Renal pelvis (tissue), 4 donors: ENCODE results near the gene PTPRM. TPM values are rescaled to one million over a fixed set of nuclear protein-coding genes. Genes with fewer than 3 reads are reported as not detected.

Experiments
- DNase-seq: peaks from one replicate; pipeline ENCODE4 v3.0.0-alpha.2; 2013
- polyA plus RNA-seq, 3 donors: library from polyadenylated mRNA; unstranded; fragments of 120-200 nt; gene quantifications; one replicate each; pipeline ENCODE4 v1.2.1, GENCODE V29; 2013; ENCODE audit not compliant: insufficient read length in 3 of 3

PTPRM gene
- polyA plus RNA-seq, 3 donors: 77.7 to 97.3 (median 83.7) TPM

DNA sequence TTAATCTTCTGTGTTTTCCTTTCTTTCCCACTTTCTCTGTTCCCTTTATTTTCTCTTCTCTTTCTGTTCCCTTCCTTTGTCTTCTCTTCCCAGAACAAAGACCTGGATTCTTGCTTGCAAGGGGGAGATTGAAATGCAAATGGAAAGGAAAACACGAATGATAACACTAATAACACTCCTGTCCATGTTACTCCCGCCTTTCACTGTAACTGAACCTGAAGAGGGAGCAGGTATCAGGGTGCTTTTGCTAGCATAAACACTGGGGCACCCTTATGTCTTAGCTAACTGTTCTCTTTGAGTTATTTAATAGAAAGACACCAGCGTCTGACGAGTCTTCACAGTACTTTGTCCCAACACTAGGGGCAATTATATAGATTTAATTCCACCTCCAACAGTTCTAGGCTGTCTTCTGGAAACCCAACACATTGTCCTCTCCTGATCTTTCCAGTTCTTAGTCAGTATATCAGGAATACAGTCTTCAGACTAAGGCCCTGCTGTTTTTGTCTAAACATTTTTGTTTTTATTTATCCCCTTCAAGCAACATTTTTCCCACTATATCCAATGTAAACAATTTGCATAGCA lies 99.2 kb downstream of the PTPRM start:
- DNase-seq: no peak

DNA sequence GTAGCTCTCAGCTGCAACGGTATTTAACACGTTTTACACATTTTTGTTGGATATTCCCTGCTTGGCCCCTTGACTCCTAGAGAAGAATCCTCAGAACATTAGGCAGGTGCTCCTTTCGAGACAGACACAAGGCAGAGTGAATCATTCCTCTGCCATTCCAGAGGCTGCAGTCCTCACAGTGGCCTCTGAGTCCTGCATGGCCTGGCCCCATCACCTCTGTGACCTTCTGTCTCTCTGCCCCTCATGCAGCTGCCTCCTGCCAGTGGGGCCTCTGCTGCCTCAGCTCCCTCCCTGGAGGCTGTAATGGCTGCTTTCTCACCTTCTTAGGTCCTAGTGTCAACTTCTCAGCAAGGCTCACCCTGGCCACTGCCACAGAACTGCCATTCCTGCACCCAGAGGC lies 101.3 kb downstream of the PTPRM start:
- no peak for DNase-seq

DNA sequence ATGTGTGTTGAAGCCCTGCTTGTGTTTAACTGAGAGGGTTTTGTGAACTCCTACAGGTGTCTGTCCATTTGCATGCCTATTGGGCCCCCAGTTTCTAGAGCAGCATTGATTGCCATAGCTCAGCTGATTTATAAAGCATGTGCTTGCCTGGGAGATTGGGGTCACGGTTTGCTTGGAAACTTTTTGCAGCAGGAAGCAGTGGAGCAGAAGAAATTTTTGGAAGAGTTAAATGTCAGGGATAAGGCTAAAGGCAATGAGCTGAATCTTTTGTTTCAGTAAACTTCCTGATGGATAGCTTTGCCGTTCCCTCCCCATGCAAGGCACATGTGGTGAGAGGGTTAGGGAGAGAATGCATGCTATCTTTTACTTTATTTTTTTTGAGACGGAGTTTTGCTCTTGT lies 102.2 kb downstream of the PTPRM start:
- DNase-seq: peak; percentile 47

DNA sequence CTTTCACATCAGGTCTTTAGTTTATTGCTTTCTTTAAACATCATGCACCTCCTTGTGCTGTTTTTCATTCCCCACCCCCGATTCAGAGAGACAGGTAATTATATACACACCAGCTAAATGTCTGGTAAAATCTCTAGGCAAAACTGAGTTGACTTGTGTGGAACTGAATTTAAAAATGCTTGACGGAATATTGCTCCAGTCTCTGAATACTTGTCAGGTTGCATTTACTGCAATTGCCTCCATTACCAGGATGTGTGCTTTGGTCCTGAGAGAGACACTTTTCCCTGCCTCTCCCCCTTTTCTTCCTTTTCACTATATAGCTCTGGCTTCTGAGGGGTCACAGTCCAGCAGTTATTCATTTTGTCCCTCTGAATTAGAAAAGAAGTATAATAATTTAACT lies 104.0 kb downstream of the PTPRM start:
- no peak for DNase-seq

DNA sequence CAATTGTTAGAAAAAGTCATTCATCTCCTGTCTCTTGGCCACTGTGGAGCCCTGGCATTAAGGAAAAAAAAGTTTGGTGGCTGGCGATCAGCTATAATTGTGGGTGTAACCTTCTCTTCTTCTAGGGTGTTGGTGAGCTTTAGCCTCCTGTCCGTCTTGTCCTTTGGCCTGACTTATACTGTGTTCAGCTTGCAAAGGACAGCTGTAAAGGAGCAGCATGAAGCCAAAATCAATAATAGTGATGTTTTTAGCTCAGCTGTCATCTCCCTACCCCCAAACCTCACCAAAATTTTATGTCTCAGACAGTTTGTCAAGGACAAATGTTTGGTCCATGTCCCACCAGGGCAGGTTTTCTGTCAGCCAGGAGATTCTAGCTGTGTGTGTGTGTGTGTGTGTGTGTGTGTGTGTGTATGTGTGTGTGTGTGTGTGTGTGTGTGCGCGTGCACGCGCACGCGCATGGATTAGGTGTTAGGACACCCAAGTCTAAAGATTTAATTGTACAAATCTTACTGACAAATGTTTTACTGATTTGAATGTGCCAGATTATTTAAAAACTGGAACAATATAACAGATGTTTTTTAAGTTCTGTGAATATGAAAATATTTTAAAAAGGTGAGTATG lies 109.2 kb downstream of the PTPRM start:
- no peak for DNase-seq

DNA sequence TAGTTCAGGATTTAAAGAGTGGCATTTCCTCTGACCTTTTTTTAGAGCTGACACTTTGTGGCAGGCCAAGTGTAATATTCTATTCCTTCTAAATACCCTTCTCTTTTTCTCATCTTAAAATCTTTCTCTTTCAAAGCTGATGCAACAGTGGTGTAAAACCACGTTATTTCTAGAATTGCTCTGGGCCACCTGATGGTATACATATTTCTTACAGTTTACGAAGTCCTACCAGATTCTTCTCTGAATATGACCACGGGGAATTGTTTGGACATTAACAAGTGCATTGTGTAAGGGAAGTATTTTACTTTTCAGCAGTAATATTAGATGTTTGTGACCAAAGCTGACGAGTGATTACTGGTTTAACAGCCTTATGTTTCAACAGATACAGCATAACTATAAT lies 109.9 kb downstream of the PTPRM start:
- DNase-seq: no peak

DNA sequence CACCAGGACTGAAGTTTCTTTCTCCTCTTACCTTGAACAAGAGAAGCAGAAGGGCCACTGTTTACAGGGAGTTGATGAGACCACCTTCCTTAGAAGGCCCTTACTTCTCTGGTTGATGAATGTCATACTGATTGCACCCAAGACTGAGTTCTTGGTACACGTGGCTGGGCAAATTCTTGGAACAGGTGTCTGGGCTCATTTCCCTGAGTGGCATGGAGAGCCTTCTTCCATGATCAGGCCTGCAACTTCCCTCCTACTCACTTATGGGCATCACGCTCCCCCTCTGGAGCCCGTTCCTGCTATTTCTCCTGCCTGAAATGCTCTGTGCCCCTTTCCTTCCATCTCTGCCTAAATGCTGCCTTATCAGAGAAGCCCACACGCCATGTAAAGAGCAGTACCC lies 110.3 kb downstream of the PTPRM start:
- DNase-seq: no peak

DNA sequence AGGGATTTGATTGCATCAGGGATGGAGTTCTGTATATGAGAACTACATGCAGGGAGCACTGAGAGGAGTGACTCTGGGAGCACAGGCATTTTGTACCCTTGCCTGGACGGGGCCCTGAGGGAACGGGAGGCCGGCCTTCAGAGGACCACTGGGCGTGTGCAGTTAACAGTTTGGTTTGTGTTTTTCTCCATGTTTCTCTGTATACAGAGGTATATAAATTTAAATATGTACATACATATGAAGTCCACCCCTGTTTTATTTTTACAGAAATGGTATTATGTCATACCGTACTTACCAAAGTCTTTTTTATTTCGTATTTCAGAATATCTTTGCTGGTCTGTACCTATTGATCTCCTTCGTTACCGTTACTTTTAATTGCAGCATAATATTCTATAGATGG lies 111.3 kb downstream of the PTPRM start:
- no peak for DNase-seq

DNA sequence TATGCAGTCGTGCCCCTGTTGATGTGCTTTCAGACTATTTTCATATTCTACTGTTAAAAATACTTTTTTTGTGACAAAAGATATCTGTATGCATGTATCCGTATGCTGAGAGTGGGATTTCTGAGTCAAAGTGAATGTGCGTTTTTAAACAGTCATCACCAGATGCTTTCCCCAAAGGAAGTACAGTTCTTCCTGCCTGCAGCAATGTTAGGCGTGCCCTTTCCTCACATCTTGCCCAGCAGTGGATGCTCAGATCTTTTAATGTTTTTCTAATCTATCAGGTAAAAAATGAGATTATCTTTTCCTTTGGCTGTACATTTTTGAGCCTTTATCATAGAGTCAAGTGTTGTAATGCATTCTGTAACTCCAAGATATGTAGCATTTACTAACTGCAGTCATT lies 111.7 kb downstream of the PTPRM start:
- DNase-seq: no peak

DNA sequence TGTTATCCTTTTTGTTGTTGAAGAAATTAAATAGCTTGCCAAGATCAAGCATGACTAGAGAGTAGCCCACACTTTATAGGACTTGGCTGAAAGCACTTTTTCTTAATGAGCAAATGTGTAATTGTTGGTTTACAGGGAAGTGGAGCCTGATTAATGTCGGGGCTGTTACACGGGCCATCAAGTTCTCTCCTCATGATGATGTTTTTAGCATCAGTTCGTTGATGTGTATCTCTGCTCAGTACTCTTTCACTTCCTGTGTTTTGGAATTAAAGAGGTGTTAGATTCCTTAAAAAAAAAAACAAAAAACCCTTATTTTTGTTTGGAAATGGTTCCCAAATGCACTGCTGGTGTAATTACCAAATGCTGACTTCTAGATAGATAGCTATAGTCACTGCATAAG lies 114.2 kb downstream of the PTPRM start:
- DNase-seq: peak; percentile 87

DNA sequence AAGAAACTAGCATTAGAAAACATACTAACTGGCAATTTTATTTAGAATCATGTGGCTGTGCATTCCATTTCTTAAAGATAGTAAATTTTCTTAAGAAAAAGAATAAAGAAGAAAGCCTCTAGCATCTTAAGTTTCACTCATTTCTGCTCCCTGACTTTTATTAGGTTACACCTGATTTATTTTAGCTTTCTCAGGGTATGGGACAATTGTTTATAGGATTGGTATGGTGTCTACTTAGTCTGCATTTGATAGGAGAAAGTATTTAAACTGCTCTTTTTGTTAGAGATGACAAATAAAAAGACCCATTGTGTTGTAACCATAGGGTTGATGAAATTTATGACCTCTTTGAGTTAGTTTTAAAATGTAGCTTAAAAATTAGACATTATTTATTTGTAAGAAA lies 115.2 kb downstream of the PTPRM start:
- DNase-seq: peak; percentile 40

DNA sequence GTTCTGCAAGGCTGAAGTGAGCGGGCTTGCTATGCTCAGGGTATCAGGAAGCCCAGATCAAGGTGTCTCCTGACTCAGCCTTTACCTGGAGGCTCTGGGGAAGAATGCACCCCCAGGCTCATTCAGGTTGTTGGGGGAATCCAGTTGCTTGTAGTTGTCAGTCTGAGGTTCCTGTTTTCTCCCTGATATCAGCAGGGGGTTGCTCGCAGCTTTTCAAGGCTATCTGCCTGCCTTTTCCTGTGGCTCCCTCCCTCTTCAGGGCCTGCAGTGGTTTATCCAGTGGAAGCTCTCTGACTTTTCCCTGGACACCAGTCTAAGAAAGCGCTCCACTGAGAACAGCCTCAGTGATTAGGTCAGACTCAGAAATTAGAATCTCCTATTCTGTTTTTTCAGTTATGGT lies 116.6 kb downstream of the PTPRM start:
- no peak for DNase-seq

DNA sequence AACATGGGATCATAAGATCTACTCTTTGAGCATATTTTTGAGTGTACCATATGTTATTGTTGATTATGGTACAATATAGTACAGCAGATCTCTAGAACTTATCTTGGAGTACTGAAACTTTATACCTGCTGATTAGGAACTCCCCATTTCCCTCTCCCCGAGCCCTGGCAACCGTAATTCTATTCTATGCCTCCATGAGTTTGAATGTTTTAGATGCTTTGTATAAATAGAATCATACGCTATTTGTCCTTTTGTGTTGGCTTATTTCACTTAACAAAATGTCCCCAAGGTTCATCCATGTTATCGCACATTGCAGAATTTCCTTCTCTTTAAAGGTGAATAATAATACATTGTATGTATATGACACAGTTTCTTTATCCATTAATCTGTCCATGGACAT lies 117.2 kb downstream of the PTPRM start:
- DNase-seq: no peak

DNA sequence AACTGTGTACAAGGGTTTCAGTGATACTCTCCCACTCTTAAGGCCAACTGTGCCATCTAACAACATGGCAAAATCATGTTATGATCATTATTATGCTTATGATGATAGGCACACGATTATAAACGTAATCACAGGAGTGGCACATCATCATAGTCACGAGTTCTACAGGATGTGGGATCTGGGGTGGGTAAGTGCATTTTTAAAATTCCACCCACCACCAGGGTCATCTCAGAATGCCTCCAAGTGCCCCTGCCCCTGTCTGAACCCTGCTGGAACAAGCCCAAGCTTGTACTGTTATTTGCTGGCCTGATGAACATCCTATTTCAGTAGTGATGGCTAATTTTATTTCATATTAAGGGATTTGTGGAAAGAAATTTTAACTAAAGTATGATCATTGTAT lies 117.8 kb downstream of the PTPRM start:
- no peak for DNase-seq

DNA sequence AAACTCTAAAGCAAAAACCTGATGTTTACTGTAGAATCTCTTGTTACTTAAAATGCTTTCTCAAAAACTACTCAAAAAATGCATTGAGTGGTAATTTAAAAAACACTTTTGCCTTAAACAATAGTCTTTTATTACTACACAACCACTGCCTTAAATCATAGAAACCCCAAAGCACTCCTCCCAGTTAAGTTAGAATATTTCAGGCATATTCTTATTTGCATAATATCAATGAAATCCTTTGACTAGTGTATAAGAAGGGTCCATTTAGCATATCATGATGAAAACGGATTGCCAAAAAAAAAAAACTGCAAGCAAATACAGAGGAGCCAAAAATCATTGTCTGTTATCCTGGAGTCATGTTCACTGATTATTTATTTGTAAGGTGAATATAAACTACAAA lies 119.2 kb downstream of the PTPRM start:
- DNase-seq: no peak

DNA sequence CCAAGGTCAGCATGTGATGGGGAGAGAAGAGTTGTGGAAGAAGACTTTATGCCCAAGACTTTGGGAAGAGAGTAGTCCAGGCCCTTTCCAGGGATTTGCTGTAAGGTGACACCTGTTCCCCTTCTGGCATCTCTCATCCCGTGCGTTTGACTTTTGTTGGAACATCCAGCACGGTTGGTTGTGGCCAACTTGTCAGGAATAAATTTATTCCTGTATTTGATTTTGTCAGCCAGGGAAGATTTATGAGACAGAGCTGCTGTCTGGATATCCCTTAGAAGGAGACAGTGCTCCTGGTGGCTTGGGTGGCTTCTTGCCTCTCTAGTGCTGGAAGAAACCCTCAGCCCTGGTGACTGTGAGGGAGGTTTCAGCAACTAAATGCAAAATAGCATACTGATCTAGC lies 121.5 kb downstream of the PTPRM start:
- no peak for DNase-seq

DNA sequence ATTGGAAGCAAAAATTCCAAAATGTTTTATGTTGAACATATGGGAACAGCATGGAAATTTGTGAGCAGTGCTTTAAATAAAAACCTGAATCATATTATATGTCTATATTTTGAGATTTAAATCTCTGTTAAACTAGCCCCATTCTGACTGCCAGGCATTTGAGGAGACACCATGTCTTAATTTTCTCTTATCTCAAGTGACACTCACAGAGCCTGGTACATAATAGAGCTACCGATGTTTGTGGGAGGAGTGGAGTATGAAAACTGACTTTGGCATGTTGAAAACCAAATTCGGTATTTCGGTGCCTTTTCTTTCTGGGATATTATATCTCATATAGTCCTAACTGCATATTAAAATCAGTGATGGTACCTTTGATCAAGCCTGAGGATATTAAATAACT lies 124.1 kb downstream of the PTPRM start:
- no peak for DNase-seq

DNA sequence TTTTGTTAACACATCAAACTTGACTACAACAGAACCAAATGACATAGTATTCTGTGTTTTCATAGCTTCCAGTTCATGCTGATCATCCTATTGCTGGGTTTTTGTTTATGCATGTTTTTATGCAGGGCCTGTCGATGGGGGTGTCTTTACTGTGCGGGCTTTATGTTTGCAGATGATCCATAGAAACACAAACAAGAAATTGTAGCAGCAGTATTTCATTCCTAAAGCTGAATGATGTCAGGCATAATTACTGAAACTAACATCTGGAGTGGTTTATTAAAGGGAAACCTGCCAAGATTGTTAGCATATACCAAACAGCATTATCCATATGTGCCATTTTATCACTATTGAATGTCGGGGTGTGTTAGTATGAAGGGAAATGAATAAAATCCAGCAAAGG lies 129.7 kb downstream of the PTPRM start:
- no peak for DNase-seq

DNA sequence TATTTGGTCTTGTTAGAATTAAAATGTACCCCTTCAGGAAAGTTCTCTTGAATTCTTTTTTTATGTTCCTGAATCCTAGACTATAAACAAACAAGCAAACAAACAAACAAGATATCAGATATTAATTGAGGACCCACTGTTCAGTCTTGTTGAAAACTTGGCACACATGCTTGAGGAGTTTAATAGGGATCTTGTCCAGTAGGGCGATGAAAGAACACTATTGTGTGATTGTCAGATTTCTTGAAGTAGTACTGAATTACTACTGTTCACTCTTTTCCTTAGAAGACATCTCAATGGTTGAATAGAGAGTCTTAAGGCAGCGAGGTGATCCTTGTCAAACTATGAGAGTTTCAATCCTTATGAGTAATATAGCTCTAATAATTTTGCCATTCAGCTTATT lies 130.2 kb downstream of the PTPRM start:
- no peak for DNase-seq

DNA sequence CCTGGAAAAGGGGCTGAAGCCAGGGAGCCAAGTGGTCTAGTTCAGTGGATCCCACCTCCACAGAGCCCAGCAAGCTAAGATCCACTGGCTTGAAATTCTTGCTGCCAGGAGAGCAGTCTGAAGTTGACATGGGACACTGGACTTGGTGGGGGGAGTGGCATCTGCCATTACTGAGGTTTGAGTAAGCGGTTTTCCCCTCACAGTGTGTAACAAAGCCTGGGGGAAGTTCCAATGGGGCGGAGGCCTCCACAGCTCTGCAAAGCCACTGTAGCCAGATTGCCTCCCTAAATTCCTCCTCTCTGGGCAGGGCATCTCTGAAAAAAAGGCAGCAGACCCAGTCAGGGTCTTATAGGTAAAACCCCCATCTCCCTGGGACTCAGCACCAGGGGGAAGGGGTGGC lies 144.4 kb downstream of the PTPRM start:
- DNase-seq: no peak

DNA sequence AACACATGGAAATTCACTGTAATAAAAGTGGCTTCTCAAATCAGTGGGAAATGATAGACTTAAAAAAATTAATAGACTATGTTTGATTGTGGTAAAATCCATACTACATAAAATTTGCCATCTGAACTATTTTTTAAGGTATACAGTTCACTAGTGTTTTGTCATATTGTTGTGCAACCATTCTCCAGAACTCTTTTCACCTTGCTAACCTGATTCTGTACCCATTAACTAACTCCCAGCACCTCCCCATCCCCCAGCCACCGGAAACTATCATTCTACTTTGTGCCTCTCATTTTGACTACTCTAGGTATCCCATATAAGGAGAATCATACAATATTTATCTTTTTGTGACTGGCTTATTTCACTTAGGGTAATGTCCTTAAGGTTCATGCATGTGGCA lies 153.3 kb downstream of the PTPRM start:
- no peak for DNase-seq

DNA sequence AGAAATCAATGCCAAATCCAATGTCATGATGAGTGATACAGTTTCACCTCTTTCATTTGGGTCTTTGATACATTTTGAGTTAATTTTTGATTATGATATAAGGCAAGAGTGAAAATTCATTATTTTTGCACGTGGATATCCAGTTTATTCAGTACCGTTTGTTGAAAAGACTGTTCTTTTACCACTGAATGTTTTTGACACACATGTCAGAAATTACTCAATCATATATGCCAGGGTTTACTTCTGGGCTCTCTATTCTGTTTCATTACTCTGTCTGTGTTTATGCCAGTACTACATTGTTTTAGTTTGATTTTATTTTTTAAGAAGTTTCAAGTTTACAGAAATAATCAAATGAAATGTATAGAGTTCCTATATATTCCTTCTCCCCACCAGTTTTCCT lies 154.4 kb downstream of the PTPRM start:
- no peak for DNase-seq

DNA sequence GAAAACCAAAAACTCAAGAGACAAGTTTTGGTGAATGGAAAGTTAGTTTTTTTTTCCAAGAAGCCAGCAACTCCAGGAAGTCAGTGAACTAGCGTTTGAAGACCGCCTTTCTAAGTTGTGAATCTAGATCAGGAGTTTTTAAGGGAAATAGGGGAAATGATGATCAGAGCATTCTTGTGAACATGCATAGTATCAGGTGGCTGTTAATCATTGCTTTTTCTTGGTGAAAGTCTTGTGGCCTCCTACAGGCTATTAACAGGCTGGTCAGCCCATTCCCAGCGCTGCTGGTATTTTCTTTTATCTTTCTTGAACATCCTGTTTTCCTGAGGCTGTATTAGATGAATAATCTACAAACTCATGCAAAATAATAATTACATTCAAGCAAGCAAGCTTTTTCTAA lies 155.8 kb downstream of the PTPRM start:
- no peak for DNase-seq

DNA sequence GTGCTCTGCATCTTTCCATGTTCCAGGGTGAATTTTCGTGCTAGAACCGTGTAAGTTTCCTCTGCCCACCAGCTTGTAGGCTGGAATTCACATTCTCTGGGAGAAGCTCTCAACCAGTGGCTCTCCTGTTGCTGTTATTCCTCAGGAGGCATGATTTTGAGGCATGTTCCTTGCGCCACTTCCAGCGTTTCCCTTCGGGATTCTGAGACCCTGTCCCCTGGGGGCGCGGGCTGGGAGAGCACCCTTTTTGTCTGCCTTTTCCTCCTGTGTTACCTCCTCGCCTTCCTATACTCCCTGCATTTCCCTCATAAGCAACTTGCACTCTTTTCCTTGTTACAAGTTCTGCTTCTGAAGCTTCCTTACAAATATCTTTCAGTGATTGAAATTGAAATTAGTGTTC lies 156.4 kb downstream of the PTPRM start:
- DNase-seq: no peak

DNA sequence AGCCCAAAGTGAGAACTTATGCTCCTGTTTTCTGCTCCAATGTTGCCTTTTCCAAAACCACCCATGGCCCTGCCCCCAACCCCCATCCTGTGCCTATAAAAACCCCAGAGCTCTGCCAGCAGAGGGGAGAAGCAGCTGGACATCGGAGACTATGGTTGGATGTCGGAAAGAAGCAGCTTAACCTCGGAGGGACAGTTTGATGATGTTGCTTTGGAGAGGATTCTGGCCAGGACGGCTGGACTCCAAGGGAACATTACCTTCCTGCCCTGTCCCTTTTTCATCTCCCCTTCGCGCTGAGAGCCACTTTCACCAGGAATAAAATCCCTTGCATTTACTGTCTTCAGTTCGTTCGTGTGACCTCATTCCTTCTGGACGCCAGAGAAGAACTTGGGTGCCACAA lies 158.4 kb downstream of the PTPRM start:
- no peak for DNase-seq
